Mesenchymal stem cell (in vitro differentiated cells and primary cell): Measurements from ENCODE around the gene BICD1.

Experiments used
- DNase-seq: peaks from one replicate; pipeline ENCODE4 v3.0.0-alpha.2; 2013
- H2AFZ ChIP-seq: one replicate; pipeline ENCODE4 v1.6.1; 2013; ENCODE audit warnings: low read depth, mild to moderate bottlenecking, control low read depth, inconsistent platforms, low read length, moderate library complexity
- H2AK5ac ChIP-seq: 2 replicates; pipeline ENCODE4 v1.6.1; 2013; ENCODE audit warnings: low read length, moderate library complexity, mild to moderate bottlenecking, inconsistent platforms; ENCODE audit not compliant: severe bottlenecking
- H2BK120ac ChIP-seq: one replicate; pipeline ENCODE4 v1.6.1; 2013; ENCODE audit warnings: low read depth, mild to moderate bottlenecking, inconsistent platforms, low read length, moderate library complexity
- H2BK12ac ChIP-seq, 2 experiments: one replicate each; pipeline ENCODE4 v1.6.1; 2013; ENCODE audit warnings: inconsistent platforms in 2 of 2, low read length in 2 of 2, mild to moderate bottlenecking in 2 of 2, moderate library complexity in 2 of 2, control low read depth in 1 of 2
- H2BK15ac ChIP-seq: one replicate; pipeline ENCODE4 v1.6.1; 2013; ENCODE audit warnings: mild to moderate bottlenecking, low read depth, inconsistent platforms; ENCODE audit not compliant: poor library complexity, severe bottlenecking
- H2BK5ac ChIP-seq: 2 replicates; pipeline ENCODE4 v1.6.1; 2013; ENCODE audit warnings: low read depth, mild to moderate bottlenecking, low read length, control low read depth, inconsistent platforms; ENCODE audit not compliant: poor library complexity, severe bottlenecking
- H3K14ac ChIP-seq, 2 experiments: one replicate each; pipeline ENCODE4 v1.6.1; 2013; ENCODE audit warnings: inconsistent platforms in 2 of 2, low read length in 2 of 2, control low read depth in 1 of 2, mild to moderate bottlenecking in 1 of 2, moderate library complexity in 1 of 2
- H3K18ac ChIP-seq, 2 experiments: one replicate each; pipeline ENCODE4 v1.6.1; 2013; ENCODE audit warnings: inconsistent platforms in 2 of 2, low read length in 2 of 2, control low read depth in 1 of 2, low read depth in 1 of 2, mild to moderate bottlenecking in 1 of 2
- H3K23ac ChIP-seq, 2 experiments: one replicate each; pipeline ENCODE4 v1.6.1; 2013; ENCODE audit warnings: inconsistent platforms in 2 of 2, low read length in 2 of 2, mild to moderate bottlenecking in 2 of 2, moderate library complexity in 2 of 2, control low read depth in 1 of 2
- H3K27ac ChIP-seq: 2 replicates; pipeline ENCODE4 v1.5.1; 2013; ENCODE audit warnings: mild to moderate bottlenecking, moderate library complexity, low read length, control low read depth, inconsistent platforms; ENCODE audit not compliant: poor library complexity, severe bottlenecking
- H3K27me3 ChIP-seq, 2 experiments: 2 replicates each; pipeline versions ENCODE4 v1.6.1 to v1.7.0; 2013; ENCODE audit warnings: low read length in 2 of 2, mild to moderate bottlenecking in 2 of 2, moderate library complexity in 2 of 2, control low read depth in 1 of 2, inconsistent platforms in 1 of 2; ENCODE audit not compliant: control insufficient read depth in 1 of 2, insufficient read depth in 1 of 2
- H3K36me3 ChIP-seq, 2 experiments: 2 replicates each; pipeline versions ENCODE4 v1.6.1 to v1.7.0; 2013; ENCODE audit warnings: low read length in 2 of 2, control low read depth in 1 of 2, inconsistent platforms in 1 of 2, low read depth in 1 of 2, mild to moderate bottlenecking in 1 of 2; ENCODE audit not compliant: insufficient read depth in 2 of 2, control insufficient read depth in 1 of 2
- H3K4ac ChIP-seq, 2 experiments: one replicate each; pipeline ENCODE4 v1.6.1; 2013; ENCODE audit warnings: inconsistent platforms in 2 of 2, low read length in 2 of 2, mild to moderate bottlenecking in 2 of 2, moderate library complexity in 2 of 2, control low read depth in 1 of 2, low read depth in 1 of 2
- H3K4me1 ChIP-seq: 2 replicates; pipeline ENCODE4 v1.6.1; 2013; ENCODE audit warnings: low read depth, low read length, control low read depth; ENCODE audit not compliant: control insufficient read depth, insufficient read depth
- H3K4me2 ChIP-seq: 2 replicates; pipeline ENCODE4 v1.6.1; 2013; ENCODE audit warnings: low read length, mild to moderate bottlenecking, inconsistent platforms; ENCODE audit not compliant: poor library complexity, severe bottlenecking
- H3K4me3 ChIP-seq, 2 experiments: 2 replicates each; pipeline versions ENCODE4 v1.5.1 to v1.7.0; 2013; ENCODE audit warnings: low read length in 2 of 2, mild to moderate bottlenecking in 2 of 2, control low read depth in 1 of 2, low read depth in 1 of 2; ENCODE audit not compliant: insufficient read depth in 1 of 2
- H3K79me1 ChIP-seq: replicated peaks from 2 replicates; pipeline ENCODE4 v1.6.1; 2013; ENCODE audit warnings: mild to moderate bottlenecking, control low read depth, low read length, inconsistent platforms; ENCODE audit not compliant: poor library complexity, severe bottlenecking
- H3K9ac ChIP-seq: 2 replicates; pipeline ENCODE4 v1.7.0; 2013; ENCODE audit warnings: mild to moderate bottlenecking, low read length, moderate library complexity
- H3K9me3 ChIP-seq: 2 replicates; pipeline ENCODE4 v1.7.0; 2013; ENCODE audit warnings: mild to moderate bottlenecking, low read length; ENCODE audit not compliant: control insufficient read depth
- H4K8ac ChIP-seq: one replicate; pipeline ENCODE4 v1.6.1; 2013; ENCODE audit warnings: inconsistent platforms, mild to moderate bottlenecking, low read length, moderate library complexity
- H4K91ac ChIP-seq: one replicate; pipeline ENCODE4 v1.6.1; 2013; ENCODE audit warnings: mild to moderate bottlenecking, low read length, inconsistent platforms
- WGBS: methylation state at CpG from one replicate; pipeline ENCODE4 v1.1.7; 2013; ENCODE audit warnings: mixed read lengths; 5-methylcytosine and 5-hydroxymethylcytosine counted together

Gene BICD1

GRCh38 chr12:32108787-32109186 lies 2.1 kb downstream of the BICD1 start:
- H3K4me1 ChIP-seq: peaks cover 8% of the 10 kb centered on the region
- no peak overlapping the region for H2BK5ac ChIP-seq
- H2BK120ac ChIP-seq: no peak overlapping the region
- no peak overlapping the region for H3K18ac ChIP-seq
- H3K9ac ChIP-seq: peak overlapping the region; percentile 94
- no peak for DNase-seq
- peak overlapping the region; percentile 71 for H3K4me2 ChIP-seq
- peaks cover 4 to 10% of the 10 kb centered on the region in 2 experiments for H3K36me3 ChIP-seq
- peak overlapping the region in 1 of 2 experiments; percentile 98 for H3K4me3 ChIP-seq
- no peak overlapping the region for H3K23ac ChIP-seq
- no peak overlapping the region for H3K27ac ChIP-seq
- H2BK12ac ChIP-seq: no peak overlapping the region
- H3K79me1 ChIP-seq: peaks cover 2% of the 10 kb centered on the region
- H4K91ac ChIP-seq: no peak overlapping the region
- no peak overlapping the region for H3K4ac ChIP-seq
- no peaks in the 10 kb centered on the region for H3K9me3 ChIP-seq
- H2AK5ac ChIP-seq: no peak overlapping the region
- H3K27me3 ChIP-seq: no peaks in the 10 kb centered on the region
- no peak overlapping the region for H3K14ac ChIP-seq
- no peak overlapping the region for H2AFZ ChIP-seq
- no peak overlapping the region for H2BK15ac ChIP-seq
- H4K8ac ChIP-seq: no peak overlapping the region

GRCh38 chr12:32110417-32110816 lies 3.8 kb downstream of the BICD1 start:
- H4K91ac ChIP-seq: no peak overlapping the region
- no peak overlapping the region for H2BK120ac ChIP-seq
- peaks cover 4 to 16% of the 10 kb centered on the region in 2 experiments for H3K36me3 ChIP-seq
- no peaks in the 10 kb centered on the region for H3K27me3 ChIP-seq
- no peak overlapping the region for H2BK5ac ChIP-seq
- H3K9ac ChIP-seq: peak overlapping the region; percentile 12
- H4K8ac ChIP-seq: no peak overlapping the region
- peak overlapping the region in 1 of 2 experiments; percentile 49 for H3K18ac ChIP-seq
- peaks cover 13% of the 10 kb centered on the region for H3K4me1 ChIP-seq
- WGBS: no CpG with 5 or more reads among the region's 3 CpGs
- DNase-seq: no peak
- no peak overlapping the region for H3K4me3 ChIP-seq
- H3K9me3 ChIP-seq: no peaks in the 10 kb centered on the region
- H2AFZ ChIP-seq: no peak overlapping the region
- peaks cover 4% of the 10 kb centered on the region for H3K79me1 ChIP-seq
- H3K14ac ChIP-seq: no peak overlapping the region
- no peak overlapping the region for H3K23ac ChIP-seq
- H2AK5ac ChIP-seq: no peak overlapping the region
- peak overlapping the region; percentile 17 for H3K4me2 ChIP-seq
- H2BK12ac ChIP-seq: no peak overlapping the region
- no peak overlapping the region for H3K4ac ChIP-seq
- H2BK15ac ChIP-seq: no peak overlapping the region
- H3K27ac ChIP-seq: peak overlapping the region; percentile 44

GRCh38 chr12:32110942-32111341 lies 4.3 kb downstream of the BICD1 start:
- no peak overlapping the region for H3K18ac ChIP-seq
- 78% methylated on average over 1 of the region's 2 CpGs for WGBS
- no peak overlapping the region for H3K4me3 ChIP-seq
- peak overlapping the region; percentile 2 for H3K9ac ChIP-seq
- H3K27me3 ChIP-seq: no peaks in the 10 kb centered on the region
- no peak overlapping the region for H2BK5ac ChIP-seq
- no peak overlapping the region for H2BK15ac ChIP-seq
- H3K4me1 ChIP-seq: peaks cover 13% of the 10 kb centered on the region
- H2AK5ac ChIP-seq: no peak overlapping the region
- H4K91ac ChIP-seq: no peak overlapping the region
- no peak overlapping the region for H4K8ac ChIP-seq
- no peak overlapping the region for H3K23ac ChIP-seq
- H3K36me3 ChIP-seq: peaks cover 4 to 16% of the 10 kb centered on the region in 2 experiments
- H3K9me3 ChIP-seq: no peaks in the 10 kb centered on the region
- H3K4me2 ChIP-seq: no peak overlapping the region
- H2BK12ac ChIP-seq: no peak overlapping the region
- DNase-seq: no peak
- H3K27ac ChIP-seq: peak overlapping the region; percentile 26
- no peak overlapping the region for H2AFZ ChIP-seq
- no peak overlapping the region for H3K14ac ChIP-seq
- peaks cover 4% of the 10 kb centered on the region for H3K79me1 ChIP-seq
- no peak overlapping the region for H2BK120ac ChIP-seq
- no peak overlapping the region for H3K4ac ChIP-seq

- peaks cover 6% of the 10 kb centered on the region for H3K79me1 ChIP-seq
- H2BK15ac ChIP-seq: no peak overlapping the region
- no peak overlapping the region for H3K14ac ChIP-seq
- no peaks in the 10 kb centered on the region for H3K27me3 ChIP-seq
- H3K23ac ChIP-seq: no peak overlapping the region
- H4K91ac ChIP-seq: no peak overlapping the region
- peaks cover 4 to 25% of the 10 kb centered on the region in 2 experiments for H3K36me3 ChIP-seq
- H3K4me3 ChIP-seq: peak overlapping the region in 1 of 2 experiments; percentile 52
- H2BK5ac ChIP-seq: peak overlapping the region; percentile 4
- H3K4me1 ChIP-seq: peaks cover 13% of the 10 kb centered on the region
- no peak overlapping the region for H2AFZ ChIP-seq
- no peak overlapping the region for H4K8ac ChIP-seq
- no peaks in the 10 kb centered on the region for H3K9me3 ChIP-seq
- DNase-seq: peak; percentile 97
- peak overlapping the region in 1 of 2 experiments; percentile 12 for H3K18ac ChIP-seq
- H3K9ac ChIP-seq: peak overlapping the region; percentile 76
- WGBS: 34% methylated on average over 5 of the region's 6 CpGs
- peak overlapping the region; percentile 1 for H3K4me2 ChIP-seq
- H3K4ac ChIP-seq: peak overlapping the region in 1 of 2 experiments; percentile 77
- H2BK120ac ChIP-seq: peak overlapping the region; percentile 39
- peak overlapping the region in 1 of 2 experiments; percentile 38 for H2BK12ac ChIP-seq
- H3K27ac ChIP-seq: peak overlapping the region; percentile 88
- H2AK5ac ChIP-seq: peak overlapping the region; percentile 11
Measured at GRCh38 chr12:32115404-32116104, 8.9 kb downstream of the BICD1 start.
